HG03135 (cell line): ENCODE results near the gene HK2.
A peak's percentile ranks its signal among the peaks of the same experiment; 100 is the strongest.
"Not testable (repeated sequence)": the region's sequence is repeated elsewhere in the genome, so short reads cannot be mapped to it uniquely, and the experiment has no call there.

Experiments
- ATAC-seq: cut with Tn5 transposase; IDR thresholded peaks from one replicate; pipeline ENCODE4 v1.9.1; 2021; ENCODE audit warnings: mild to moderate bottlenecking, moderate library complexity; ENCODE audit not compliant: unreplicated experiment

The HK2 gene

GRCh38 chr2:74833418-74834233 lies at the start of gene HK2:
HK2 (plus strand) TSS chr2:74834127; CDS start chr2:74834581, 454 bp downstream.
- peak; percentile 76 for ATAC-seq

GRCh38 chr2:74789271-74789670 lies 44.7 kb upstream of the HK2 start:
- ATAC-seq, result no peak

GRCh38 chr2:74792282-74792681 lies 41.6 kb upstream of the HK2 start:
- ATAC-seq, result no peak

GRCh38 chr2:74794878-74795277 lies 39.0 kb upstream of the HK2 start:
- not testable (repeated sequence) for ATAC-seq

- ATAC-seq, result no peak
These were observed 27.5 kb upstream of the HK2 start for GRCh38 chr2:74806355-74806839.

- ATAC-seq, result no peak
These were observed 27.0 kb upstream of the HK2 start for GRCh38 chr2:74806920-74807319.

GRCh38 chr2:74812787-74813590 lies 20.9 kb upstream of the HK2 start:
- ATAC-seq, result no peak

- ATAC-seq, result no peak
These were observed 19.8 kb upstream of the HK2 start for GRCh38 chr2:74814102-74814501.

- ATAC-seq, result no peak
These were observed 18.0 kb upstream of the HK2 start for GRCh38 chr2:74815941-74816340.

- ATAC-seq, result no peak
These were observed 17.2 kb upstream of the HK2 start for GRCh38 chr2:74816540-74817303.

GRCh38 chr2:74817304-74817675 lies 16.6 kb upstream of the HK2 start:
- no peak for ATAC-seq

GRCh38 chr2:74819702-74820101 lies 14.2 kb upstream of the HK2 start:
- ATAC-seq, result peak; percentile 56

- no peak for ATAC-seq
These were observed 12.5 kb upstream of the HK2 start for GRCh38 chr2:74821177-74822126.

- no peak for ATAC-seq
These were observed 11.0 kb upstream of the HK2 start for GRCh38 chr2:74822771-74823566.

GRCh38 chr2:74824679-74825078 lies 9.2 kb upstream of the HK2 start:
- no peak for ATAC-seq

GRCh38 chr2:74828543-74828942 lies 5.4 kb upstream of the HK2 start:
- ATAC-seq, result no peak

GRCh38 chr2:74831693-74832530 lies 2.0 kb upstream of the HK2 start:
- no peak for ATAC-seq

- peak; percentile 26 for ATAC-seq
These were observed 386 bp downstream of the HK2 start for GRCh38 chr2:74834234-74834791.
